HEK293 (cell line): ENCODE measurements around the gene EME2.

Experiments
- RBAK ChIP-seq: fragments of 450-650 bp; formaldehyde crosslinking; IDR thresholded peaks from 2 replicates; pipeline ENCODE4 v1.5.1; 2016; ENCODE audit warnings: missing biosample characterization, missing genetic modification characterization
- ZNF571 ChIP-seq: fragments of 450-650 bp; formaldehyde crosslinking; IDR thresholded peaks from 2 replicates; pipeline ENCODE4 v1.5.0; 2017; ENCODE audit warnings: missing biosample characterization, missing genetic modification characterization
- TF ChIP-seq, protein P1 (sequence below): fragments of 450-650 bp; formaldehyde crosslinking; IDR thresholded peaks from 2 replicates; pipeline ENCODE4 v1.5.1; 2016; ENCODE audit warnings: missing biosample characterization, missing genetic modification characterization

DNA sequence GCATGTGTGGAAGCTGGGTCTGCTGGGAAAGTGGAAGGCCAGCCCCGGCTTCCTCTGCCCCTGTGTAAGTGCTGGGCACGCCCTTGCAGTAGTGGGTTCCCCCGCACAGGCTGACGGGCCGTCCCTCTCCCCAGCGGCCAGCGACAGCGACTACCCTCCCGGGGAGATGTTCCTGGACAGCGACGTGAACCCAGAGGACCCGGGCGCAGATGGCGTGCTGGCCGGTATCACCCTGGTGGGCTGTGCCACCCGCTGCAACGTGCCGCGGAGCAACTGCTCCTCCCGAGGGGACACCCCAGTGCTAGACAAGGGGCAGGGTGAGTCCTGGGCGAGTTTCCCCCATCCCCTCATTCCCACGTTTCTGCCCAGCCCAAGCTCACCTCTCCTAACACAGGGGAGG lies 6.8 kb upstream of the EME2 start:
- TF ChIP-seq, protein P1, sequence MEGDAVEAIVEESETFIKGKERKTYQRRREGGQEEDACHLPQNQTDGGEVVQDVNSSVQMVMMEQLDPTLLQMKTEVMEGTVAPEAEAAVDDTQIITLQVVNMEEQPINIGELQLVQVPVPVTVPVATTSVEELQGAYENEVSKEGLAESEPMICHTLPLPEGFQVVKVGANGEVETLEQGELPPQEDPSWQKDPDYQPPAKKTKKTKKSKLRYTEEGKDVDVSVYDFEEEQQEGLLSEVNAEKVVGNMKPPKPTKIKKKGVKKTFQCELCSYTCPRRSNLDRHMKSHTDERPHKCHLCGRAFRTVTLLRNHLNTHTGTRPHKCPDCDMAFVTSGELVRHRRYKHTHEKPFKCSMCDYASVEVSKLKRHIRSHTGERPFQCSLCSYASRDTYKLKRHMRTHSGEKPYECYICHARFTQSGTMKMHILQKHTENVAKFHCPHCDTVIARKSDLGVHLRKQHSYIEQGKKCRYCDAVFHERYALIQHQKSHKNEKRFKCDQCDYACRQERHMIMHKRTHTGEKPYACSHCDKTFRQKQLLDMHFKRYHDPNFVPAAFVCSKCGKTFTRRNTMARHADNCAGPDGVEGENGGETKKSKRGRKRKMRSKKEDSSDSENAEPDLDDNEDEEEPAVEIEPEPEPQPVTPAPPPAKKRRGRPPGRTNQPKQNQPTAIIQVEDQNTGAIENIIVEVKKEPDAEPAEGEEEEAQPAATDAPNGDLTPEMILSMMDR: no peak
- TF ChIP-seq ZNF571 (tag by site-specific recombination): no peak
- TF ChIP-seq RBAK (tag by site-specific recombination): no peak
